PC-3 (cell line): ENCODE measurements around the gene PASK. TPM values are rescaled to one million over a fixed set of nuclear protein-coding genes. Genes with fewer than 3 reads are reported as not detected.

Source experiments
- ATAC-seq: fragments of 200-7000 bp; cut with Tn5 transposase; 2 replicates; pipeline ENCODE4 v1.9.1; 2020; ENCODE audit warnings: mild to moderate bottlenecking, moderate library complexity
- BruUV-seq: library from RNA; stranded (reverse); fragments of 400-500 nt; replicated peaks from 2 replicates; lab custom pipeline; 2021; lab: Mats Ljungman, UMichigan
- CTCF ChIA-PET: fragments of 300-600 bp; sonication (Branson Sonifier 250); formaldehyde crosslinking; loops from one replicate; lab custom pipeline; 2022; ENCODE audit warnings: antibody characterized with exemption; lab: Charles Lee
- POLR2A ChIA-PET: fragments of 300-600 bp; sonication (Branson Sonifier 250); formaldehyde crosslinking; loops from one replicate; lab custom pipeline; 2022; ENCODE audit warnings: antibody characterized with exemption; ENCODE audit not compliant: unreplicated experiment; lab: Charles Lee
- DNase-seq: peaks from one replicate; pipeline ENCODE4 v3.0.0-alpha.2; 2015
- H2AFZ ChIP-seq: fragments of 300-600 bp; sonication (generic); 2 replicates; pipeline ENCODE4 v1.6.0; 2016; ENCODE audit warnings: antibody characterized with exemption, low read length
- H3F3A ChIP-seq: fragments of 300-600 bp; sonication (generic); one replicate; pipeline ENCODE4 v1.6.0; 2017; ENCODE audit warnings: antibody characterized with exemption, low read length, control low read depth, mild to moderate bottlenecking; ENCODE audit not compliant: unreplicated experiment
- H3K27ac ChIP-seq: fragments of 300-600 bp; sonication (generic); 2 replicates; pipeline ENCODE4 v1.5.1; 2016; ENCODE audit warnings: mild to moderate bottlenecking, low read length
- H3K27me3 ChIP-seq: fragments of 300-600 bp; sonication (generic); 2 replicates; pipeline ENCODE4 v1.6.1; 2016; ENCODE audit warnings: low read length, mixed read lengths
- H3K36me3 ChIP-seq: fragments of 300-600 bp; sonication (generic); 2 replicates; pipeline ENCODE4 v1.6.1; 2016; ENCODE audit warnings: low read depth, mixed run types, low read length, mixed read lengths
- H3K4me1 ChIP-seq: fragments of 300-600 bp; sonication (generic); 2 replicates; pipeline ENCODE4 v1.5.1; 2016; ENCODE audit warnings: low read length; ENCODE audit not compliant: insufficient read depth
- H3K4me2 ChIP-seq: fragments of 300-600 bp; sonication (generic); 2 replicates; pipeline ENCODE4 v1.6.0; 2016; ENCODE audit warnings: low read length
- H3K4me3 ChIP-seq: fragments of 300-600 bp; sonication (generic); 2 replicates; pipeline ENCODE4 v1.5.1; 2016; ENCODE audit warnings: mild to moderate bottlenecking, low read length, mixed read lengths
- H3K79me2 ChIP-seq: fragments of 300-600 bp; sonication (generic); 2 replicates; pipeline ENCODE4 v1.6.1; 2017; ENCODE audit warnings: low read length, mixed read lengths
- H3K9ac ChIP-seq: fragments of 300-600 bp; sonication (generic); 2 replicates; pipeline ENCODE4 v1.6.0; 2016; ENCODE audit warnings: mild to moderate bottlenecking, low read length
- H3K9me2 ChIP-seq: fragments of 300-600 bp; sonication (generic); replicated peaks from 2 replicates; pipeline ENCODE4 v1.6.1; 2016; ENCODE audit warnings: mixed run types, low read length, mixed read lengths
- H3K9me3 ChIP-seq: fragments of 300-600 bp; sonication (generic); 2 replicates; pipeline ENCODE4 v1.6.1; 2016; ENCODE audit warnings: low read length, mixed read lengths
- H4K20me1 ChIP-seq: fragments of 300-600 bp; sonication (generic); 2 replicates; pipeline ENCODE4 v1.6.1; 2016; ENCODE audit warnings: low read length, mixed read lengths
- CTCF ChIP-seq: fragments of 300-600 bp; sonication (generic); conservative IDR thresholded peaks from 2 replicates; pipeline ENCODE4 v1.5.1; 2017; ENCODE audit warnings: antibody characterized with exemption, low read depth, mild to moderate bottlenecking, low read length
- EZH2 ChIP-seq: fragments of 300-600 bp; sonication (generic); IDR thresholded peaks from one replicate; pipeline ENCODE4 v1.6.1; 2017; ENCODE audit warnings: antibody characterized with exemption, mild to moderate bottlenecking, low read length; ENCODE audit not compliant: unreplicated experiment
- EZH2phosphoT487 ChIP-seq: fragments of 300-600 bp; sonication (generic); IDR thresholded peaks from 2 replicates; pipeline ENCODE4 v1.6.1; 2018; ENCODE audit warnings: mild to moderate bottlenecking, antibody characterized with exemption, low read length, borderline replicate concordance
- intact Hi-C: fragments of 100-400 bp; cut with micrococcal nuclease; formaldehyde crosslinking; loops from 2 replicates; pipeline ENCODE4 v1.9.0; 2023
- total RNA-seq: library from RNA; depleted of rRNA; stranded (reverse); fragments of >200 nt; gene quantifications from 2 replicates; pipeline ENCODE4 v1.2.3, GENCODE V29; 2014

PASK gene
- total RNA-seq, 1 experiment from 2014 or later, result 4.1 TPM

- Histone ChIP-seq H3K27ac (no peak overlapping the region), H3K4me3 (no peak overlapping the region), H3K27me3 (no peaks in the 10 kb centered on the region), H3K4me1 (no peaks in the 10 kb centered on the region), H4K20me1 (no peaks in the 10 kb centered on the region), H3K9me3 (no peaks in the 10 kb centered on the region), H2AFZ (no peak overlapping the region), H3K9ac (no peak overlapping the region), H3K79me2 (no peaks in the 10 kb centered on the region), H3K36me3 (no peaks in the 10 kb centered on the region), H3F3A (no peaks in the 10 kb centered on the region), H3K4me2 (no peak overlapping the region), H3K9me2 (no peaks in the 10 kb centered on the region)
- no TSS peak for BruUV-seq
- DNase-seq (no peak), ATAC-seq (no peak)
- intact Hi-C loops, result no loop called here
- POLR2A ChIA-PET, result no interaction called here
- TF ChIP-seq EZH2phosphoT487 (no peak), CTCF (no peak), EZH2 (no peak)
- CTCF ChIA-PET, result no interaction called here
These were observed 33.9 kb upstream of the PASK start for GRCh38 chr2:241183221-241183620.

DNA sequence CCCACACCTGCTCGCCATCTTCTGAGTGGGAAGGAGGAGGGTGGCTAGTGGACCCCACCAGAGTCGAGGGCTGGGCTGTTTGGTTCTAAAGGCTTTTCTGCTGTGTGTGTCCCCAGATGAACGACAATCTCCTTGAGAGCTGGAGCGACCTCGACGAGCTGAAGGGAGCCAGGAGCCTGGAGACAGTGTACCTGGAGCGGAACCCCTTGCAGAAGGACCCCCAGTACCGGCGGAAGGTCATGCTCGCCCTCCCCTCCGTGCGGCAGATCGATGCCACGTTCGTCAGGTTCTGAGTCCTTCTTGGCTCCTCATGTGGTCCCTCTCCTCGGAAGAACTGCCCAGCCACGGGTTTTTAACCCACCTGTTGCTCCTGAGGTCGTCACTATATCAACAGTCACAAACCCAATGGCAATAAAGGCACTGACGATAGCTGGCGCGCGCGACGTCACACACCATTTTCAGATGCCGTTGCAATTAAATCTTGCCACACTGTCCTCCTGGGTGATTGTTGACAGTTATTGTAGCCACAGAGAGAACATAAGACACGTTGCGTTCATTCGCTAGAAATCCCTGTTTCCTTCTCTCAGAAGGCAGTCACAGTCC is 33.4 kb upstream of the PASK start:
- Histone ChIP-seq H3K27me3 (no peaks in the 10 kb centered on the region), H3K4me2 (no peak overlapping the region), H3K9me3 (no peaks in the 10 kb centered on the region), H4K20me1 (no peaks in the 10 kb centered on the region), H2AFZ (no peak overlapping the region), H3K4me3 (no peak overlapping the region), H3F3A (no peaks in the 10 kb centered on the region), H3K9me2 (no peaks in the 10 kb centered on the region), H3K9ac (no peak overlapping the region), H3K4me1 (no peaks in the 10 kb centered on the region), H3K36me3 (no peaks in the 10 kb centered on the region), H3K27ac (no peak overlapping the region), H3K79me2 (no peaks in the 10 kb centered on the region)
- BruUV-seq, result no TSS peak
- intact Hi-C loops, result no loop called here
- ATAC-seq (no peak), DNase-seq (no peak)
- POLR2A ChIA-PET, result no interaction called here
- TF ChIP-seq CTCF (no peak), EZH2phosphoT487 (no peak), EZH2 (no peak)
- CTCF ChIA-PET, result no interaction called here

DNA sequence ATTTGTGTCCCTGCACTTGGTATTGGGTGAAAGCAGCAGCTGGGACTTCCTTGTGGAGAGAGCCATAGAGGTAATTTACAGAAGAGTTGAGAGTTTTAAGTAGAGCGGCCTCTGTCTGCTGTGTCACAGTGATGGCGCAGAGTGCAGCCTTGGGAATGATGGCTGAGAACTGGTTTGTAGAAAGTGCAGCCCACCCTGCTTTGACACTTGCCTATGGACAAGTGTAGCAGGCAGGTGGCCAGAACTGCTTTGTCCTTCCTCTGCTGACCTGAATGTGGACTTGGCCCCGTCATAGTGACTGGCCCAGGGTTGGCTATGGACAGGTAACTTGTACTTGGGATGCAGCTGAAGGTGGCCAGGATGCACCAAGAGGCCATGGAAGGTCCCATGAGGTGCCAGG is 32.9 kb upstream of the PASK start:
- ATAC-seq (no peak), DNase-seq (no peak)
- H3K36me3 ChIP-seq, result no peaks in the 10 kb centered on the region
- H3K4me3 ChIP-seq, result no peak overlapping the region
- TF ChIP-seq CTCF (no peak), EZH2phosphoT487 (no peak), EZH2 (no peak)
- no peaks in the 10 kb centered on the region for H3K9me3 ChIP-seq
- no TSS peak for BruUV-seq
- H3F3A ChIP-seq, result no peaks in the 10 kb centered on the region
- no peaks in the 10 kb centered on the region for H3K4me1 ChIP-seq
- no peaks in the 10 kb centered on the region for H3K79me2 ChIP-seq
- no peak overlapping the region for H3K9ac ChIP-seq
- H3K4me2 ChIP-seq, result no peak overlapping the region
- intact Hi-C loops, result no loop called here
- no peaks in the 10 kb centered on the region for H3K27me3 ChIP-seq
- ChIA-PET CTCF (no interaction called here), POLR2A (no interaction called here)
- no peaks in the 10 kb centered on the region for H3K9me2 ChIP-seq
- H2AFZ ChIP-seq, result no peak overlapping the region
- H4K20me1 ChIP-seq, result no peaks in the 10 kb centered on the region
- no peak overlapping the region for H3K27ac ChIP-seq
